ENCODE data around the gene AATK. TPM values are rescaled to one million over a fixed set of nuclear protein-coding genes. Genes with fewer than 3 reads are reported as not detected.

The AATK gene
- total RNA-seq, 1 experiment from 2014 or later: 4.4 TPM

DNA sequence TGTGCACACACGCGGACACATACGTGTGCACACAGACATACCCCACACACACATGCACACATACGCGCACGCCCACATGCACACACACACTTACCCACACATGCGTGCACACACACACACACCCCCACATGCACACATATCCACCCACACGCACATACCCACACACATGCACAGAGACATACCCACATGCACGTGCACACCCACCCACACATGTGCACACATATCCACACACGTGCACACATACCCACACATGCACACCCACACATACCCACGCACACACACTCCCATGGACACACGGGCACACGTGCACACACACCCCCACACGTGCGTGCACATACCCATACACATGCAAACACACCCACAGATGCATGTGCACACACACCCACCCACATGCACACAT lies 27.9 kb downstream of the AATK start:
- no peak for ATAC-seq
- Histone ChIP-seq H3K4me1 (ENCODE audit: control insufficient read depth in 1 of 2, insufficient read depth in 2 of 2, low read length in 2 of 2) (peaks cover 6 to 18% of the 10 kb centered on the region in 2 experiments; a peak in 3 of 4 replicates), H4K20me1 (ENCODE audit: insufficient read depth) (no peaks in the 10 kb centered on the region), H3K9me3 (ENCODE audit: control insufficient read depth in 1 of 2, insufficient read depth in 1 of 2, low read depth in 1 of 2, low read length in 2 of 2) (no peaks in the 10 kb centered on the region; a peak in 1 of 4 replicates), H3K79me2 (ENCODE audit: insufficient read depth, low read length) (no peaks in the 10 kb centered on the region), H3K9ac (ENCODE audit: low read length) (no peak overlapping the region), H3K27ac (ENCODE audit: low read depth, low read length) (no peak overlapping the region), H3K9me2 (ENCODE audit: insufficient read depth) (no peaks in the 10 kb centered on the region), H3K36me3 (ENCODE audit: control insufficient read depth in 1 of 2, insufficient read depth in 2 of 2, low read length in 2 of 2) (no peaks in the 10 kb centered on the region), H2AFZ (ENCODE audit: low read depth, low read length, poor library complexity, severe bottlenecking) (no peak overlapping the region), H3K4me2 (ENCODE audit: low read length) (no peak overlapping the region), H3K27me3 (ENCODE audit: insufficient read depth, low read length) (no peaks in the 10 kb centered on the region), H3K4me3 (replicated peaks in 1 of 2; ENCODE audit: low read depth in 1 of 2, low read length in 2 of 2) (no peak overlapping the region)
- no peak for TF ChIP-seq REST (IDR thresholded peaks at IDR 0.05; ENCODE audit: low read depth)
- TF ChIP-seq, protein P1, sequence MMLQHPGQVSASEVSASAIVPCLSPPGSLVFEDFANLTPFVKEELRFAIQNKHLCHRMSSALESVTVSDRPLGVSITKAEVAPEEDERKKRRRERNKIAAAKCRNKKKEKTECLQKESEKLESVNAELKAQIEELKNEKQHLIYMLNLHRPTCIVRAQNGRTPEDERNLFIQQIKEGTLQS (IDR thresholded peaks at IDR 0.05): no peak
- TF ChIP-seq YY1 (IDR thresholded peaks at IDR 0.05; ENCODE audit: extremely low read depth, insufficient replicate concordance, low read depth, low read length): no peak
- TF ChIP-seq RAD21 (IDR thresholded peaks at IDR 0.05; ENCODE audit: low read depth): no peak
- no peak for TF ChIP-seq SP1 (IDR thresholded peaks at IDR 0.05; ENCODE audit: low read depth)
- no peak for TF ChIP-seq POLR2A (IDR thresholded peaks at IDR 0.05; ENCODE audit: borderline replicate concordance, extremely low read depth, insufficient read depth, insufficient read length)
- no peak for TF ChIP-seq CEBPB (IDR thresholded peaks at IDR 0.05; ENCODE audit: low read depth)
- TF ChIP-seq ELF1 (IDR thresholded peaks at IDR 0.05; ENCODE audit: borderline replicate concordance, low read depth): no peak
- TF ChIP-seq EGR1 (IDR thresholded peaks at IDR 0.05; ENCODE audit: low read depth): no peak
- no peak for TF ChIP-seq ZFX (IDR thresholded peaks at IDR 0.05)
- TF ChIP-seq ZNF274 (IDR thresholded peaks at IDR 0.05; ENCODE audit: low read depth, low read length): no peak
- TF ChIP-seq MAX (IDR thresholded peaks at IDR 0.05): no peak
- no peak for TF ChIP-seq TCF7L2 (IDR thresholded peaks at IDR 0.05; ENCODE audit: borderline replicate concordance, extremely low read depth, insufficient read depth, insufficient read length)
- no peak for TF ChIP-seq JUND (IDR thresholded peaks at IDR 0.05)
- no peak for TF ChIP-seq SRF (IDR thresholded peaks at IDR 0.05; ENCODE audit: low read depth)
- no peak for TF ChIP-seq SIN3A (IDR thresholded peaks at IDR 0.05; ENCODE audit: low read depth)
- BruUV-seq (replicated peaks): no TSS peak
- RAD21 ChIA-PET (ENCODE audit: low non-redundant PET in 1 of 2, low total read pairs in 2 of 2, uncharacterized antibody in 2 of 2, unreplicated experiment in 2 of 2): no interaction called here
- DNase-seq (ENCODE audit: low read depth, low spot score): no peak
- POLR2A ChIA-PET: no interaction called here
- CTCF ChIA-PET: no interaction called here
- intact Hi-C loops (cut with micrococcal nuclease): no loop called here

All from HCT116 (cell line).